ENCODE results near the gene GLT8D1. TPM values are rescaled to one million over a fixed set of nuclear protein-coding genes. Genes with fewer than 3 reads are reported as not detected.

Gene GLT8D1
- total RNA-seq = 10 to 100 TPM; 68.1 to 71.3 TPM

GRCh38 chr3:52705688-52706686, at the start of gene GLT8D1, which contains the start of gene SPCS1:
TSS of gene GLT8D1 (minus strand) at chr3:52705791. CDS start at chr3:52700460, 5,331 bp downstream.
TSS of gene SPCS1 (plus strand) at chr3:52706106. CDS start at chr3:52706247, 141 bp downstream.
- H3K4me1 ChIP-seq (replicated peaks) = peaks cover 10% of the 10 kb centered on the region

GRCh38 chr3:52754373-52754772, 48.8 kb upstream of the GLT8D1 start:
- intact Hi-C loops (cut with DNase I) = no loop called here
- no peak for TF ChIP-seq POLR2A (IDR thresholded peaks at IDR 0.05)
- no peak for DNase-seq (ENCODE audit: low spot score)
- H3K36me3 ChIP-seq = peaks cover 1 to 4% of the 10 kb centered on the region in 2 donors
- H3K27ac ChIP-seq = no peak overlapping the region
- H3K4me3 ChIP-seq = no peak overlapping the region
- H3K4me1 ChIP-seq (replicated peaks) = no peaks in the 10 kb centered on the region
- no peaks in the 10 kb centered on the region for H3K9me3 ChIP-seq
- no peaks in the 10 kb centered on the region for H3K27me3 ChIP-seq (replicated peaks; ENCODE audit: insufficient read depth)
- WGBS = 91% methylated on average over 4 of the region's 4 CpGs

More at GRCh38 chr3:52705688-52706686, at the start of gene GLT8D1, which contains the start of gene SPCS1:
- no peaks in the 10 kb centered on the region for H3K9me3 ChIP-seq
- peak within 1 kb of the TSS; percentile 62 to 84 for H3K4me3 ChIP-seq
- no peaks in the 10 kb centered on the region for H3K27me3 ChIP-seq (replicated peaks; ENCODE audit: insufficient read depth)
- H3K27ac ChIP-seq = peak within 1 kb of the TSS; percentile 81 to 88
- TF ChIP-seq, protein P1, sequence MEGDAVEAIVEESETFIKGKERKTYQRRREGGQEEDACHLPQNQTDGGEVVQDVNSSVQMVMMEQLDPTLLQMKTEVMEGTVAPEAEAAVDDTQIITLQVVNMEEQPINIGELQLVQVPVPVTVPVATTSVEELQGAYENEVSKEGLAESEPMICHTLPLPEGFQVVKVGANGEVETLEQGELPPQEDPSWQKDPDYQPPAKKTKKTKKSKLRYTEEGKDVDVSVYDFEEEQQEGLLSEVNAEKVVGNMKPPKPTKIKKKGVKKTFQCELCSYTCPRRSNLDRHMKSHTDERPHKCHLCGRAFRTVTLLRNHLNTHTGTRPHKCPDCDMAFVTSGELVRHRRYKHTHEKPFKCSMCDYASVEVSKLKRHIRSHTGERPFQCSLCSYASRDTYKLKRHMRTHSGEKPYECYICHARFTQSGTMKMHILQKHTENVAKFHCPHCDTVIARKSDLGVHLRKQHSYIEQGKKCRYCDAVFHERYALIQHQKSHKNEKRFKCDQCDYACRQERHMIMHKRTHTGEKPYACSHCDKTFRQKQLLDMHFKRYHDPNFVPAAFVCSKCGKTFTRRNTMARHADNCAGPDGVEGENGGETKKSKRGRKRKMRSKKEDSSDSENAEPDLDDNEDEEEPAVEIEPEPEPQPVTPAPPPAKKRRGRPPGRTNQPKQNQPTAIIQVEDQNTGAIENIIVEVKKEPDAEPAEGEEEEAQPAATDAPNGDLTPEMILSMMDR (IDR thresholded peaks at IDR 0.05) = peak in 1 of 4 experiments; percentile 14
- TF ChIP-seq POLR2A (IDR thresholded peaks at IDR 0.05) (peak; percentile 37), POLR2AphosphoS5 (IDR thresholded peaks at IDR 0.05) (peak; percentile 72)
- intact Hi-C loops (cut with DNase I) = no loop called here
- WGBS = under 1% methylated on average over 76 of the region's 94 CpGs
- no peaks in the 10 kb centered on the region for H3K36me3 ChIP-seq
- DNase-seq (ENCODE audit: low spot score) = peak; percentile 85

DNA sequence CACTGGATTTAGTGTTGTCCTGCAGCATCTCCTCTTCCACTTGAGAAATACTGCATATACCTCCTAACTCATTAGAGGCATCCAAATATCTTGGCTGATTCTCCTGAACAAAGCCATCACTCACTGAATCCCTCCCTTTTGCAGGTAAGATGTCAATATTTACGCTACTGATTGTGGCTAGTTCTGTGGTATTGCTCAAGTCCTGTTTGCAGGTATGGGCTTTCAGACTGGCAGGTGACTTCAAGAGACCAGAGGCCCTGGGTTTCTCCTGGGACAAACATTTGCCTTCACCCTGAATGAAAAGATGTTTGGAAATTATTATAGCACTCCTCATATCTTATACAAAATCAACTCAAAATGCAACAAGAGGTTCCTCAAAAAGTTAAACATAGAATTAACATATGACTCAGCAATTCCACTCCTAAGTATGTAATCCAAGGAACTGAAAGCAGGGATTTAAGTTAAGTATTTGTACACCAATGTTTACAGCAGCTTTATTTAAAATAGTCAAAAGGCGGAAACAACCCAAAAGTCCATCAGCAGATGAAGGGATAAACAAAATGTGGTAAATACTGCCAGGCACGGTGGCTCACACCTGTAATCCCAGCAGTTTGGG, 46.6 kb upstream of the GLT8D1 start:
- H3K4me1 ChIP-seq (replicated peaks) = no peaks in the 10 kb centered on the region
- H3K27ac ChIP-seq = no peak overlapping the region
- DNase-seq (ENCODE audit: low spot score) = no peak
- H3K4me3 ChIP-seq = no peak overlapping the region
- H3K27me3 ChIP-seq (replicated peaks; ENCODE audit: insufficient read depth) = no peaks in the 10 kb centered on the region
- H3K9me3 ChIP-seq = no peaks in the 10 kb centered on the region
- 91% methylated on average over 3 of the region's 3 CpGs for WGBS
- intact Hi-C loops (cut with DNase I) = no loop called here
- peaks cover 4 to 9% of the 10 kb centered on the region in 2 donors for H3K36me3 ChIP-seq
- TF ChIP-seq POLR2A (IDR thresholded peaks at IDR 0.05) (no peak), POLR2AphosphoS5 (IDR thresholded peaks at IDR 0.05) (no peak)
- TF ChIP-seq, protein P1 (IDR thresholded peaks at IDR 0.05) = no peak

GRCh38 chr3:52743721-52744120, 38.1 kb upstream of the GLT8D1 start:
- Histone ChIP-seq H3K27me3 (replicated peaks; ENCODE audit: insufficient read depth) (no peaks in the 10 kb centered on the region), H3K9me3 (no peaks in the 10 kb centered on the region), H3K27ac (no peak overlapping the region), H3K4me3 (no peak overlapping the region), H3K4me1 (replicated peaks) (no peaks in the 10 kb centered on the region), H3K36me3 (peaks cover 6 to 11% of the 10 kb centered on the region in 2 donors)
- intact Hi-C loops (cut with DNase I) = loop anchor here (10.0 kb wide), 1 partner anchor 191 kb away; no protein-coding TSS in a partner anchor
- no peak for TF ChIP-seq POLR2AphosphoS5 (IDR thresholded peaks at IDR 0.05)
- no peak for TF ChIP-seq POLR2A (IDR thresholded peaks at IDR 0.05)
- TF ChIP-seq, protein P1 (IDR thresholded peaks at IDR 0.05) = no peak
- 92% methylated on average over 2 of the region's 2 CpGs for WGBS
- no peak for DNase-seq (ENCODE audit: low spot score)

- H3K4me3 ChIP-seq = no peak overlapping the region
- H3K9me3 ChIP-seq = no peaks in the 10 kb centered on the region
- H3K27me3 ChIP-seq (replicated peaks; ENCODE audit: insufficient read depth) = no peaks in the 10 kb centered on the region
- H3K27ac ChIP-seq = no peak overlapping the region
- TF ChIP-seq POLR2A (IDR thresholded peaks at IDR 0.05) = no peak
- TF ChIP-seq POLR2AphosphoS5 (IDR thresholded peaks at IDR 0.05) = peak; percentile 35
- TF ChIP-seq, protein P1 (IDR thresholded peaks at IDR 0.05) = no peak
- no peaks in the 10 kb centered on the region for H3K4me1 ChIP-seq (replicated peaks)
- peaks cover 6 to 9% of the 10 kb centered on the region in 2 donors for H3K36me3 ChIP-seq
- DNase-seq (ENCODE audit: low spot score) = peak; percentile 12
- intact Hi-C loops (cut with DNase I) = loop anchor here (10.0 kb wide), 1 partner anchor 192 kb away; no protein-coding TSS in a partner anchor
- WGBS = 63% methylated on average over 5 of the region's 5 CpGs
Observed at GRCh38 chr3:52743152-52743551, 37.6 kb upstream of the GLT8D1 start.

Measured in prostate gland (tissue), 2 donors.